Activated T-helper 2 cell treated with anti-CD3 and anti-CD28 coated beads, Interferon-gamma antibody, Interleukin-2, Interleukin-4, amounts not matched to agents 10 μg/mL and 5 μg/mL and 100 μg/mL, durations not matched to agents 14 hours and 24 hours and 36 hours (primary cell): ENCODE measurements around the gene CAV2. TPM values are rescaled to one million over a fixed set of nuclear protein-coding genes. Genes with fewer than 3 reads are reported as not detected.

Experiments used
- DNase-seq: peaks from one replicate; pipeline ENCODE4 v3.0.0; 2021; ENCODE audit warnings: low spot score
- H3K27ac Mint-ChIP-seq: one replicate; pipeline ENCODE4 v1.8.0; 2021; ENCODE audit warnings: mixed read lengths
- H3K27me3 Mint-ChIP-seq: one replicate; pipeline ENCODE4 v1.8.0; 2021; ENCODE audit warnings: low read depth, mixed read lengths
- H3K36me3 Mint-ChIP-seq: one replicate; pipeline ENCODE4 v1.8.0; 2021; ENCODE audit warnings: low read depth, mixed read lengths
- H3K4me1 Mint-ChIP-seq: one replicate; pipeline ENCODE4 v1.8.0; 2021; ENCODE audit warnings: low read depth, mixed read lengths
- H3K4me3 Mint-ChIP-seq: one replicate; pipeline ENCODE4 v1.8.0; 2021; ENCODE audit warnings: low read depth, mild to moderate bottlenecking, moderate library complexity, mixed read lengths
- H3K9me3 Mint-ChIP-seq: one replicate; pipeline ENCODE4 v1.8.0; 2021; ENCODE audit warnings: mixed read lengths
- intact Hi-C: fragments of 100-400 bp; cut with micrococcal nuclease; formaldehyde crosslinking; loops from one replicate; pipeline ENCODE4 v1.15.1; 2023
- total RNA-seq: library from RNA; stranded (reverse); gene quantifications from 2 replicates; pipeline ENCODE4 v1.2.3, GENCODE V29; 2022

Gene CAV2
- total RNA-seq, 1 donor from 2014 or later = not detected

GRCh38 chr7:116501425-116502167, 2.1 kb downstream of the CAV2 start:
- Mint-ChIP-seq H3K4me1 (peaks cover 10% of the 10 kb centered on the region), H3K27ac (no peak overlapping the region), H3K9me3 (no peaks in the 10 kb centered on the region), H3K36me3 (no peaks in the 10 kb centered on the region), H3K27me3 (peaks cover 61% of the 10 kb centered on the region), H3K4me3 (no peak overlapping the region)
- intact Hi-C loops = loop anchor here (2.0 kb wide), 1 partner anchor 23 kb away; the partner anchor contains the start of gene CAV1
- DNase-seq = no peak

- DNase-seq = no peak
- no peaks in the 10 kb centered on the region for H3K36me3 Mint-ChIP-seq
- H3K9me3 Mint-ChIP-seq = no peaks in the 10 kb centered on the region
- intact Hi-C loops = no loop called here
- no peak overlapping the region for H3K4me3 Mint-ChIP-seq
- H3K4me1 Mint-ChIP-seq = peaks cover 10% of the 10 kb centered on the region
- no peak overlapping the region for H3K27ac Mint-ChIP-seq
- H3K27me3 Mint-ChIP-seq = peaks cover 62% of the 10 kb centered on the region
Observed at GRCh38 chr7:116502201-116503096, 2.9 kb downstream of the CAV2 start.

- Mint-ChIP-seq H3K9me3 (no peaks in the 10 kb centered on the region), H3K4me1 (peaks cover 10% of the 10 kb centered on the region), H3K36me3 (no peaks in the 10 kb centered on the region), H3K27ac (no peak overlapping the region), H3K27me3 (peaks cover 54% of the 10 kb centered on the region), H3K4me3 (no peak overlapping the region)
- intact Hi-C loops = no loop called here
- DNase-seq = no peak
Observed at GRCh38 chr7:116503835-116504234, 4.3 kb downstream of the CAV2 start.

- Mint-ChIP-seq H3K4me1 (peaks cover 6% of the 10 kb centered on the region), H3K4me3 (no peak overlapping the region), H3K27ac (no peak overlapping the region), H3K36me3 (no peaks in the 10 kb centered on the region), H3K9me3 (no peaks in the 10 kb centered on the region), H3K27me3 (peaks cover 55% of the 10 kb centered on the region)
- DNase-seq = no peak
- intact Hi-C loops = no loop called here
Observed at GRCh38 chr7:116505278-116505677, 5.7 kb downstream of the CAV2 start.

- intact Hi-C loops = no loop called here
- H3K36me3 Mint-ChIP-seq = no peaks in the 10 kb centered on the region
- H3K9me3 Mint-ChIP-seq = no peaks in the 10 kb centered on the region
- no peak for DNase-seq
- peaks cover under 1% of the 10 kb centered on the region for H3K4me1 Mint-ChIP-seq
- no peak overlapping the region for H3K4me3 Mint-ChIP-seq
- peaks cover 55% of the 10 kb centered on the region for H3K27me3 Mint-ChIP-seq
- H3K27ac Mint-ChIP-seq = no peak overlapping the region
Observed at GRCh38 chr7:116505823-116506222, 6.3 kb downstream of the CAV2 start.

GRCh38 chr7:116509982-116510579, 10.5 kb downstream of the CAV2 start:
- Mint-ChIP-seq H3K4me3 (no peak overlapping the region), H3K9me3 (no peaks in the 10 kb centered on the region), H3K27me3 (peaks cover 54% of the 10 kb centered on the region), H3K27ac (no peak overlapping the region), H3K4me1 (peaks cover 11% of the 10 kb centered on the region), H3K36me3 (no peaks in the 10 kb centered on the region)
- DNase-seq = no peak
- intact Hi-C loops = no loop called here

GRCh38 chr7:116510795-116511194, 11.3 kb downstream of the CAV2 start:
- Mint-ChIP-seq H3K27me3 (peaks cover 54% of the 10 kb centered on the region), H3K4me3 (no peak overlapping the region)

GRCh38 chr7:116511552-116512519, 12.3 kb downstream of the CAV2 start:
- no peak overlapping the region for H3K27ac Mint-ChIP-seq
- H3K27me3 Mint-ChIP-seq = peaks cover 52% of the 10 kb centered on the region
- peaks cover 11% of the 10 kb centered on the region for H3K4me1 Mint-ChIP-seq
- peak overlapping the region; percentile 58 for H3K4me3 Mint-ChIP-seq
- intact Hi-C loops = no loop called here
- no peaks in the 10 kb centered on the region for H3K36me3 Mint-ChIP-seq
- no peak for DNase-seq
- no peaks in the 10 kb centered on the region for H3K9me3 Mint-ChIP-seq

More at GRCh38 chr7:116510795-116511194, 11.3 kb downstream of the CAV2 start:
- no peak overlapping the region for H3K27ac Mint-ChIP-seq
- no peak for DNase-seq
- no peaks in the 10 kb centered on the region for H3K9me3 Mint-ChIP-seq
- intact Hi-C loops = no loop called here
- peaks cover 11% of the 10 kb centered on the region for H3K4me1 Mint-ChIP-seq
- no peaks in the 10 kb centered on the region for H3K36me3 Mint-ChIP-seq

- no peak for DNase-seq
- Mint-ChIP-seq H3K36me3 (no peaks in the 10 kb centered on the region), H3K9me3 (no peaks in the 10 kb centered on the region), H3K27me3 (peaks cover 46% of the 10 kb centered on the region), H3K4me1 (peaks cover 11% of the 10 kb centered on the region), H3K4me3 (no peak overlapping the region), H3K27ac (no peak overlapping the region)
- intact Hi-C loops = no loop called here
Observed at GRCh38 chr7:116512520-116513188, 13.1 kb downstream of the CAV2 start.

- Mint-ChIP-seq H3K27ac (no peak overlapping the region), H3K9me3 (no peaks in the 10 kb centered on the region), H3K4me3 (no peak overlapping the region), H3K27me3 (peaks cover 42% of the 10 kb centered on the region), H3K36me3 (no peaks in the 10 kb centered on the region), H3K4me1 (peaks cover 11% of the 10 kb centered on the region)
- intact Hi-C loops = no loop called here
- DNase-seq = no peak
Observed at GRCh38 chr7:116515584-116515983, 16.0 kb downstream of the CAV2 start.

- H3K9me3 Mint-ChIP-seq = no peaks in the 10 kb centered on the region
- intact Hi-C loops = no loop called here
- H3K4me3 Mint-ChIP-seq = no peak overlapping the region
- H3K4me1 Mint-ChIP-seq = peaks cover 9% of the 10 kb centered on the region
- H3K36me3 Mint-ChIP-seq = no peaks in the 10 kb centered on the region
- no peak for DNase-seq
- peaks cover 42% of the 10 kb centered on the region for H3K27me3 Mint-ChIP-seq
- no peak overlapping the region for H3K27ac Mint-ChIP-seq
Observed at GRCh38 chr7:116516324-116516723, 16.8 kb downstream of the CAV2 start.
